Measurements from ENCODE around the gene ZNF808.
"Not testable (repeated sequence)": the region's sequence is repeated elsewhere in the genome, so short reads cannot be mapped to it uniquely, and the experiment has no call there.

ZNF808 gene

GRCh38 chr19:52585604-52586003 is 58.1 kb downstream of the ZNF808 start:
- peaks cover 37 to 41% of the 10 kb centered on the region in 2 donors for H3K36me3 ChIP-seq (ENCODE audit: control insufficient read depth in 2 of 2, insufficient read depth in 2 of 2, low read length in 2 of 2)
- no peak overlapping the region for H3K9ac ChIP-seq (ENCODE audit: low read depth in 1 of 2, low read length in 2 of 2)
- H3K4me1 ChIP-seq (ENCODE audit: control insufficient read depth in 2 of 2, insufficient read depth in 2 of 2, low read length in 2 of 2): no peaks in the 10 kb centered on the region
- H3K4me3 ChIP-seq (ENCODE audit: low read length in 2 of 2): no peak overlapping the region
- H3K9me3 ChIP-seq (ENCODE audit: control insufficient read depth in 2 of 2, low read length in 2 of 2): peaks cover 17 to 26% of the 10 kb centered on the region in 2 donors
- no peak overlapping the region for H3K27ac ChIP-seq (ENCODE audit: low read depth in 2 of 2, low read length in 2 of 2)
- H3K27me3 ChIP-seq (ENCODE audit: control insufficient read depth in 2 of 2, insufficient read depth in 2 of 2, low read length in 2 of 2): no peaks in the 10 kb centered on the region

GRCh38 chr19:52590728-52591127 is 63.3 kb downstream of the ZNF808 start:
- H3K9ac ChIP-seq (ENCODE audit: low read depth in 1 of 2, low read length in 2 of 2): no peak overlapping the region
- no peaks in the 10 kb centered on the region for H3K27me3 ChIP-seq (ENCODE audit: control insufficient read depth in 2 of 2, insufficient read depth in 2 of 2, low read length in 2 of 2)
- no peak overlapping the region for H3K4me3 ChIP-seq (ENCODE audit: low read length in 2 of 2)
- no peak overlapping the region for H3K27ac ChIP-seq (ENCODE audit: low read depth in 2 of 2, low read length in 2 of 2)
- H3K9me3 ChIP-seq (ENCODE audit: control insufficient read depth in 2 of 2, low read length in 2 of 2): peaks cover 0 to 10% of the 10 kb centered on the region in 2 donors
- H3K4me1 ChIP-seq (ENCODE audit: control insufficient read depth in 2 of 2, insufficient read depth in 2 of 2, low read length in 2 of 2): no peaks in the 10 kb centered on the region
- H3K36me3 ChIP-seq (ENCODE audit: control insufficient read depth in 2 of 2, insufficient read depth in 2 of 2, low read length in 2 of 2): peaks cover 0 to 9% of the 10 kb centered on the region in 2 donors

- no peaks in the 10 kb centered on the region for H3K27me3 ChIP-seq (ENCODE audit: control insufficient read depth in 2 of 2, insufficient read depth in 2 of 2, low read length in 2 of 2)
- H3K4me3 ChIP-seq (ENCODE audit: low read length in 2 of 2): no peak overlapping the region
- H3K9me3 ChIP-seq (ENCODE audit: control insufficient read depth in 2 of 2, low read length in 2 of 2): peaks cover 10% of the 10 kb centered on the region in 2 donors
- H3K9ac ChIP-seq (ENCODE audit: low read depth in 1 of 2, low read length in 2 of 2): no peak overlapping the region
- H3K27ac ChIP-seq (ENCODE audit: low read depth in 2 of 2, low read length in 2 of 2): no peak overlapping the region
- no peaks in the 10 kb centered on the region for H3K4me1 ChIP-seq (ENCODE audit: control insufficient read depth in 2 of 2, insufficient read depth in 2 of 2, low read length in 2 of 2)
- peaks cover 11 to 18% of the 10 kb centered on the region in 2 donors for H3K36me3 ChIP-seq (ENCODE audit: control insufficient read depth in 2 of 2, insufficient read depth in 2 of 2, low read length in 2 of 2)
These were observed 64.8 kb downstream of the ZNF808 start for GRCh38 chr19:52592301-52592700.

DNA sequence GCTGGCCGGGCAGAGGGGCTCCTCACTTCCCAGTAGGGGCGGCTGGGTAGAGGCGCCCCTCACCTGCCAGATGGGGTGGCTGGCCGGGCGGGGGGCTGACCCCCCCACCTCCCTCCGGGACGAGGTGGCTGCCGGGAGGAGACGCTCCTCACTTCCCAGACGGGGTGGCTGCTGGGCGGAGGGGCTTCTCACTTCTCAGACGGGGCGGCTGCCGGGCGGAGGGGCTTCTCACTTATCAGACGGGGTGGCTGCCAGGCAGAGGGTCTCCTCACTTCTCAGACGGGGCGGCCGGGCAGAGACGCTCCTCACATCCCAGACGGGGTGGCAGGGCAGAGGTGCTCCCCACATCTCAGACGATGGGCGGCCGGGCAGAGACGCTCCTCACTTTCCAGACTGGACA is 66.0 kb downstream of the ZNF808 start:
- not testable (repeated sequence) for H3K27ac ChIP-seq (ENCODE audit: low read depth in 2 of 2, low read length in 2 of 2); H3K9ac ChIP-seq (ENCODE audit: low read depth in 1 of 2, low read length in 2 of 2); H3K4me3 ChIP-seq (ENCODE audit: low read length in 2 of 2); H3K4me1 ChIP-seq (ENCODE audit: control insufficient read depth in 2 of 2, insufficient read depth in 2 of 2, low read length in 2 of 2); H3K27me3 ChIP-seq (ENCODE audit: control insufficient read depth in 2 of 2, insufficient read depth in 2 of 2, low read length in 2 of 2)
- Histone ChIP-seq H3K9me3 (ENCODE audit: control insufficient read depth in 2 of 2, low read length in 2 of 2) (peaks cover 7 to 12% of the 10 kb centered on the region in 2 donors), H3K36me3 (ENCODE audit: control insufficient read depth in 2 of 2, insufficient read depth in 2 of 2, low read length in 2 of 2) (peaks cover 11 to 15% of the 10 kb centered on the region in 2 donors)

- Histone ChIP-seq H3K9me3 (ENCODE audit: control insufficient read depth in 2 of 2, low read length in 2 of 2) (peaks cover 7 to 12% of the 10 kb centered on the region in 2 donors), H3K36me3 (ENCODE audit: control insufficient read depth in 2 of 2, insufficient read depth in 2 of 2, low read length in 2 of 2) (peaks cover 11 to 12% of the 10 kb centered on the region in 2 donors), H3K27ac (ENCODE audit: low read depth in 2 of 2, low read length in 2 of 2) (no peak overlapping the region), H3K27me3 (ENCODE audit: control insufficient read depth in 2 of 2, insufficient read depth in 2 of 2, low read length in 2 of 2) (no peaks in the 10 kb centered on the region), H3K4me3 (ENCODE audit: low read length in 2 of 2) (no peak overlapping the region), H3K4me1 (ENCODE audit: control insufficient read depth in 2 of 2, insufficient read depth in 2 of 2, low read length in 2 of 2) (peaks cover 7 to 13% of the 10 kb centered on the region in 2 donors), H3K9ac (ENCODE audit: low read depth in 1 of 2, low read length in 2 of 2) (no peak overlapping the region)
These were observed 71.8 kb downstream of the ZNF808 start for GRCh38 chr19:52599241-52599640.

DNA sequence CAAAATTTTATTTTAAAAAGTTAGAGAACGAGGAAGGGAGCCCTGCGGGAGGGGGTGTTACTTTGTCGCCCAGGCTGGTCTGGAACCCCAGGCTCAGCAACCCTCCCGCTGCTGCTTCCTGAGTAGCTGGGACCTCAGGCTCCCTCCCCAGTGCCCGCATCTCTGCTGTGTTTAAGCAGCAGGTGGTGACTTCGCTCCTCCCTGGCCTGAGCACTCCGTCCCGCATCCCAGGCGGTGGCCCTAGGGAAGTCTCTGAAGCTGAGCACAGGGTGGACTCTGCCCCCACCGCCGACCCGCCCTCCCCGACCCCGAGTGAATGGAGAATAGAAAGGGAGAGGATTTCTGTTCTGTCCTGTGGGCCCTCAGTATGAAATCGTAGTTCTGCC is 73.2 kb downstream of the ZNF808 start:
- peak overlapping the region; percentile 70 to 78 for H3K27ac ChIP-seq (ENCODE audit: low read depth in 2 of 2, low read length in 2 of 2)
- H3K27me3 ChIP-seq (ENCODE audit: control insufficient read depth in 2 of 2, insufficient read depth in 2 of 2, low read length in 2 of 2): no peaks in the 10 kb centered on the region
- H3K9me3 ChIP-seq (ENCODE audit: control insufficient read depth in 2 of 2, low read length in 2 of 2): peaks cover 9 to 12% of the 10 kb centered on the region in 2 donors
- peaks cover 11 to 22% of the 10 kb centered on the region in 2 donors for H3K36me3 ChIP-seq (ENCODE audit: control insufficient read depth in 2 of 2, insufficient read depth in 2 of 2, low read length in 2 of 2)
- peak overlapping the region; percentile 47 to 52 for H3K9ac ChIP-seq (ENCODE audit: low read depth in 1 of 2, low read length in 2 of 2)
- peaks cover 7 to 13% of the 10 kb centered on the region in 2 donors for H3K4me1 ChIP-seq (ENCODE audit: control insufficient read depth in 2 of 2, insufficient read depth in 2 of 2, low read length in 2 of 2)
- peak overlapping the region; percentile 66 to 85 for H3K4me3 ChIP-seq (ENCODE audit: low read length in 2 of 2)

DNA sequence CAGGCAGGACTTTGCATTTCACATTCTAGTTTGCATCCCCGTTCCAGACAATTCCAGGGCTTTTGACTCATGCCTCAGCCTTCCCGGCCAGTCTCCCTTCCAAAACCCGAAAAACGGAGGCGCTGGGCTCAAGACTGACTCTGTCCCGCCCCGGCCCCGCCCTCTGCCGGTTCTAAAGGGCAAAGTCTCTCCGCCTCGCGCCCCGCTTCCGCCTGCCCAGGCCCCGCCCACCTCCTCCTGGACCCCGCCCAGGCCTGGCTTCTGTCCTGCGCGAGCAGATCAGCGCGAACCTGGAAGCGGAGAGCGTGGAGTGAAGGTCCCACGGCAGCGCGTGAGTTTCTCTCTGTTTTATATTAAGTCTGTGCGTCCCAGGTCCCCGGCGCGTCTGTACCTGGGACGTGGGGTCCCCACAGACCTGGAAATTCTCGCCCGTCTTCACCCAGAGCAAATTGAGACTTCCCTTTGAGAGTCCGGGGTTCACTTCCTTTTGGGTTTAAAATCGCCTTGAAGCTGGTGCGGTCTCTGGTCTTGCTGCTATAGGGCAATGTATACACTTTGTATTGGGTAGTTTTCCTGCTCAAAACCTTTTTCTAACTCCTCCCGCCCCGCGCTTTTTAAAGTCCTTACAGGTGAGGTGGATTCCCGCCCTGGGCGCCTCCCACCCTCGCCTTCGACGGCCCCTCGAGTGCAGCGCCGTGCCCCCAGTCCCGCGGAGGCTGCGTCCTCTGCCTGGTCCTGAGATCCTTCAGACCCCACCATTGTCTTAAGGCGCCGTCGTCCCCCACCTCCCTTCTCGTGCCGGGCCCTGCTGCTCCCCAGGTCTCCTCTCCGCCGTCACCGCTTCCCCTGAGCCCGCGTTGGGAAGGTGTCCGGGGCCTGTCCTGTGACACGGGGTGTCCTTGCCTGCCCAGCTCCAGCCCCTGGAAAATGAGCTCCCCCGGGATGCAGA is 73.8 kb downstream of the ZNF808 start:
- H3K9me3 ChIP-seq (ENCODE audit: control insufficient read depth in 2 of 2, low read length in 2 of 2): peaks cover 5 to 8% of the 10 kb centered on the region in 2 donors
- peak overlapping the region; percentile 70 to 85 for H3K4me3 ChIP-seq (ENCODE audit: low read length in 2 of 2)
- H3K4me1 ChIP-seq (ENCODE audit: control insufficient read depth in 2 of 2, insufficient read depth in 2 of 2, low read length in 2 of 2): peaks cover 7 to 13% of the 10 kb centered on the region in 2 donors
- H3K9ac ChIP-seq (ENCODE audit: low read depth in 1 of 2, low read length in 2 of 2): peak overlapping the region; percentile 77 to 84
- peak overlapping the region; percentile 70 to 78 for H3K27ac ChIP-seq (ENCODE audit: low read depth in 2 of 2, low read length in 2 of 2)
- H3K36me3 ChIP-seq (ENCODE audit: control insufficient read depth in 2 of 2, insufficient read depth in 2 of 2, low read length in 2 of 2): peaks cover 7 to 15% of the 10 kb centered on the region in 2 donors
- H3K27me3 ChIP-seq (ENCODE audit: control insufficient read depth in 2 of 2, insufficient read depth in 2 of 2, low read length in 2 of 2): no peaks in the 10 kb centered on the region

- Histone ChIP-seq H3K9ac (ENCODE audit: low read depth in 1 of 2, low read length in 2 of 2) (peak overlapping the region; percentile 77 to 84), H3K4me3 (ENCODE audit: low read length in 2 of 2) (peak overlapping the region; percentile 70 to 85), H3K36me3 (ENCODE audit: control insufficient read depth in 2 of 2, insufficient read depth in 2 of 2, low read length in 2 of 2) (peaks cover under 1 to 11% of the 10 kb centered on the region in 2 donors), H3K27ac (ENCODE audit: low read depth in 2 of 2, low read length in 2 of 2) (peak overlapping the region; percentile 70 to 78), H3K4me1 (ENCODE audit: control insufficient read depth in 2 of 2, insufficient read depth in 2 of 2, low read length in 2 of 2) (peaks cover 7 to 13% of the 10 kb centered on the region in 2 donors)
- H3K9me3 ChIP-seq (ENCODE audit: control insufficient read depth in 2 of 2, low read length in 2 of 2); H3K27me3 ChIP-seq (ENCODE audit: control insufficient read depth in 2 of 2, insufficient read depth in 2 of 2, low read length in 2 of 2): not testable (repeated sequence)
These were observed 74.5 kb downstream of the ZNF808 start for GRCh38 chr19:52601974-52602366.

GRCh38 chr19:52602941-52603340 is 75.5 kb downstream of the ZNF808 start:
- H3K4me3 ChIP-seq (ENCODE audit: low read length in 2 of 2): no peak overlapping the region
- H3K4me1 ChIP-seq (ENCODE audit: control insufficient read depth in 2 of 2, insufficient read depth in 2 of 2, low read length in 2 of 2): peaks cover 7 to 13% of the 10 kb centered on the region in 2 donors
- no peaks in the 10 kb centered on the region for H3K27me3 ChIP-seq (ENCODE audit: control insufficient read depth in 2 of 2, insufficient read depth in 2 of 2, low read length in 2 of 2)
- no peak overlapping the region for H3K27ac ChIP-seq (ENCODE audit: low read depth in 2 of 2, low read length in 2 of 2)
- H3K9me3 ChIP-seq (ENCODE audit: control insufficient read depth in 2 of 2, low read length in 2 of 2): peaks cover 0 to 2% of the 10 kb centered on the region in 2 donors
- H3K36me3 ChIP-seq (ENCODE audit: control insufficient read depth in 2 of 2, insufficient read depth in 2 of 2, low read length in 2 of 2): peaks cover 0 to 11% of the 10 kb centered on the region in 2 donors
- no peak overlapping the region for H3K9ac ChIP-seq (ENCODE audit: low read depth in 1 of 2, low read length in 2 of 2)

DNA sequence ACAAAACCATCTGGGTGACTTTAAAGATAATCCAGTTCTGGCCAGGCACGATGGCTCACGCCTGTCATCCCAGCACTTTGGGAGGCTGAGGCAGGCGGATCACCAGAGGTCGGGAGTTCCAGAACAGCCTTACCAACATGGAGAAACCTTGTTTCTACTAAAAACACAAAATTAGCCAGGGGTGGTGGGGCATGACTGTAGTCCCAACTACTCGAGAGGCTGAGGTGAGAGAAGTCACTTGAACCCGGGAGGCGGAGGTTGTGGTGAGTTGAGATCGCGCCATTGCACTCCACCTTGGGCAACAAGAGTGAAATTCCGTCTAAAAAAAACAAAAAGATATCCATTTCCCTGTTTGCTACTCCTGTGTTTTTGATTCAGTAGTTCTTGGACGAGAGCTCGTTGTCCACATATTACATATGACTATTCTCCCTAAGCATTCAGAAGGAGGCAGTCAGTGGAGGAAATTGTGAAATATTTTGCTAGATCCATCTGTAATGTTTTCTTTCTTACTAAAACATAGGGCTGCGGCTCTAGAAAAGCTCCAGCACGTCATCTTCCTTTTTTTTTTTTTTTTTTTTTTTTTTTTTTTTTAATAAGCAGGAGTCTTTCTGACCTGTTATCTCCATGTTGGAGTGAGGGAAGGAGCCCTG is 76.2 kb downstream of the ZNF808 start:
- peaks cover 0 to 13% of the 10 kb centered on the region in 2 donors for H3K36me3 ChIP-seq (ENCODE audit: control insufficient read depth in 2 of 2, insufficient read depth in 2 of 2, low read length in 2 of 2)
- H3K27ac ChIP-seq (ENCODE audit: low read depth in 2 of 2, low read length in 2 of 2): no peak overlapping the region
- no peak overlapping the region for H3K4me3 ChIP-seq (ENCODE audit: low read length in 2 of 2)
- no peaks in the 10 kb centered on the region for H3K27me3 ChIP-seq (ENCODE audit: control insufficient read depth in 2 of 2, insufficient read depth in 2 of 2, low read length in 2 of 2)
- peaks cover 0 to 5% of the 10 kb centered on the region in 2 donors for H3K9me3 ChIP-seq (ENCODE audit: control insufficient read depth in 2 of 2, low read length in 2 of 2)
- H3K4me1 ChIP-seq (ENCODE audit: control insufficient read depth in 2 of 2, insufficient read depth in 2 of 2, low read length in 2 of 2): peaks cover 7 to 13% of the 10 kb centered on the region in 2 donors
- H3K9ac ChIP-seq (ENCODE audit: low read depth in 1 of 2, low read length in 2 of 2): no peak overlapping the region
